ENCODE results near the gene GLT1D1.

Gene GLT1D1

DNA sequence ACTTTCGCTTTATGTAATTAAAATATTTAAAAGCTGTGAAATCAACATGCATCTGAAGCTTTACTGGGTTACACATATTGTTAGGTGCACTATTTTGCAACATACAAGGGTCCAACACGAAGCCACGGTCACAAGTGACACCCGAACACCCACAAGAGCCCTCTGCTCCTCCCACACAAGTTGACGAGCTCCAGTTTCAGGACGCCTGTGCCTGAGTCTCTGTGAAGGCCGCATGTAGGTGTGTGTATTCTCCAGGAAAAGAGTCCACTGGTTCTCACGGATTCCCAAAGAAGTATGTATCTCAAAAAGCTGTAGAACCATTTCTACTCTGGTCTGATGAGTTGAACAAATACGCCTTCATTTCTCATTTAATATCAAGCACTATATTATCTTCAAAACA lies 41.5 kb upstream of the GLT1D1 start:
- no peak overlapping the region for H3K9ac ChIP-seq (ENCODE audit: insufficient read length)
- DNase-seq (ENCODE audit: low read depth, low spot score): no peak
- TF ChIP-seq POLR2AphosphoS5 (IDR thresholded peaks at IDR 0.05; ENCODE audit: borderline replicate concordance, low read depth, low read length) (no peak), FOXP2 (optimal IDR thresholded peaks at IDR 0.05; ENCODE audit: control extremely low read depth, extremely low read length, insufficient read depth) (no peak), EZH2 (IDR thresholded peaks at IDR 0.05) (no peak)
- no peak overlapping the region for H3K4me3 ChIP-seq
- H3K9me3 ChIP-seq (ENCODE audit: low read depth, low read length): no peaks in the 10 kb centered on the region
- no peak overlapping the region for H3K27ac ChIP-seq
- H3K36me3 ChIP-seq (ENCODE audit: insufficient read depth, low read length): peaks cover 39% of the 10 kb centered on the region

DNA sequence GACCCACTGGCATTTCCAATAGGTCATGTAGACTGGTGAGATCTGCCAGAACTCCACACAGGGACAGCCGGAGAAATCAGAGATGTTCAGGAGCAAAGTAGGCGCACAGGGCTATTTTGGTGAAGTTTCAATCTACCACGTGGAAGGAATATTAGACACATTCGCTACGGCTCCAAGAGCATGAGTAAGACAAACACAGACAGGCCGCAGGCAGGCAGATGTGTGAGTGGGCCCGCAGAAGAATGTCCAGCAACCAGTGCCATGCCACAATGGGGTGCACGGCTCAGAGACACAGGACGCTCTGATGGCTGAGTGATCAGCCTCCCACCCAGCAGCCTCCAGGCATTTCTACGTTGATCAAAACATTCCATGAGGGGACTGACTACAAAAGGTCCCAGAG lies 39.9 kb upstream of the GLT1D1 start:
- H3K9me3 ChIP-seq (ENCODE audit: low read depth, low read length): no peaks in the 10 kb centered on the region
- H3K4me3 ChIP-seq: no peak overlapping the region
- H3K27ac ChIP-seq: no peak overlapping the region
- H3K36me3 ChIP-seq (ENCODE audit: insufficient read depth, low read length): peaks cover 25% of the 10 kb centered on the region
- TF ChIP-seq POLR2AphosphoS5 (IDR thresholded peaks at IDR 0.05; ENCODE audit: borderline replicate concordance, low read depth, low read length) (no peak), EZH2 (IDR thresholded peaks at IDR 0.05) (no peak), FOXP2 (optimal IDR thresholded peaks at IDR 0.05; ENCODE audit: control extremely low read depth, extremely low read length, insufficient read depth) (no peak)
- DNase-seq (ENCODE audit: low read depth, low spot score): no peak
- no peak overlapping the region for H3K9ac ChIP-seq (ENCODE audit: insufficient read length)

DNA sequence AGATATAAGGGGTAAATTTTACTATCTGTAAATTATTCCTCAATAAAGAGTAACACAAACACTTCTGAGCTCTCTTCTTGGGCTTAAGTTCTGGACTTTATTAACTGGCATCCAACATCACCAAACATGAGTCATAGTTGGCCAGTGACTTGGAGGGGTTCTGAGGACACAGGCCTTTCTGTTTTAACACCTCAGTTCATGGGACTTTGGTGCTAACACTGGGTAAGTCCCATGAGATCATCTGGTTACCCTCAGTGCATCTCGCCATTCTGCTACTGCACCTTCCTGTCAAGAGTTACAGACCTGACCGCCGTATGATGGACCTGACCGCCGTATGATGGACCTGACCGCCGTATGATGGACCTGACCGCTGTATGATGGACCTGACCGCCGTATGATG lies 39.4 kb upstream of the GLT1D1 start:
- no peak for DNase-seq (ENCODE audit: low read depth, low spot score)
- TF ChIP-seq FOXP2 (optimal IDR thresholded peaks at IDR 0.05; ENCODE audit: control extremely low read depth, extremely low read length, insufficient read depth) (no peak), EZH2 (IDR thresholded peaks at IDR 0.05) (no peak), POLR2AphosphoS5 (IDR thresholded peaks at IDR 0.05; ENCODE audit: borderline replicate concordance, low read depth, low read length) (no peak)
- Histone ChIP-seq H3K9ac (ENCODE audit: insufficient read length) (no peak overlapping the region), H3K4me3 (no peak overlapping the region), H3K9me3 (ENCODE audit: low read depth, low read length) (no peaks in the 10 kb centered on the region), H3K27ac (no peak overlapping the region), H3K36me3 (ENCODE audit: insufficient read depth, low read length) (peaks cover 20% of the 10 kb centered on the region)

DNA sequence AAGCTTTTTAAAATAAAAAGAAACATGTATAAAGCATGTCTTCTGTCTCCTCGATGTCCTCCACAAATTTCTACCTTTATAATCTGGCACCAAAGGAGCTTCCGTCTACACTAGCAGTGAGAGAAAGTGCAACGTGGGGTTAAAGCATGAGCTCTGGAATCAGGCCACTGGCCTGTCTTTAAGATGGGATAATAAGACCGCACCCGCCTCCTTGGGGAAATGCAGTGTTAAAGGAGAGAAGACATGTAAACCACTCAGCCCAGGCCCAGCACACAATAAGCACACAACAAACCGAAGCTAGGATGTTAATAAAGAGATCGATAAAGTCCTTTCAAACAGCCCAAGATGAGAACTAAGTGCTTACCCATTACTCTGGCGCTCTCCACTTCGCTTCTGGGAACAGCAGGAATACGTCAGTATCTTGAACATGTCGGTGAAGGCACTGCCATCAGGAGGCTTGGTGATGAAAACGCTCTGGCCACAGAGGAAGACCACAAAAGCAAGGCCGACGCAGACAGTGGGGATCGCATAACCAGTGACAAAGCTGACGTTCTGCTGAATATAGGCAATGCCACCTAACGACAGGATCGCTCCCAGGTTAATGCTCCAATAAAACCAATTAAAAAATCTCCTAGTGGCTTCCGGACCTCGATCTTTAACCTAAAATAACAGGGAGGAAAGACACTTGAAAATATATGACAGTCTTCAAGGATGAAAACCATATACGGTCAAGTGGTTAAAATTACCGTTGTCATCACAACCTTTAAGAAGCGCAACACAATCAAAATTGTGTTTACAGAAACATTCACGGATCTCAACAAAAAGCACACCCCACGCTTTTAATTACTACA lies 38.6 kb upstream of the GLT1D1 start:
- DNase-seq (ENCODE audit: low read depth, low spot score): no peak
- TF ChIP-seq POLR2AphosphoS5 (IDR thresholded peaks at IDR 0.05; ENCODE audit: borderline replicate concordance, low read depth, low read length) (no peak), FOXP2 (optimal IDR thresholded peaks at IDR 0.05; ENCODE audit: control extremely low read depth, extremely low read length, insufficient read depth) (no peak), EZH2 (IDR thresholded peaks at IDR 0.05) (no peak)
- H3K9me3 ChIP-seq (ENCODE audit: low read depth, low read length): no peaks in the 10 kb centered on the region
- H3K9ac ChIP-seq (ENCODE audit: insufficient read length): no peak overlapping the region
- H3K27ac ChIP-seq: no peak overlapping the region
- H3K36me3 ChIP-seq (ENCODE audit: insufficient read depth, low read length): peaks cover 16% of the 10 kb centered on the region
- H3K4me3 ChIP-seq: no peak overlapping the region

DNA sequence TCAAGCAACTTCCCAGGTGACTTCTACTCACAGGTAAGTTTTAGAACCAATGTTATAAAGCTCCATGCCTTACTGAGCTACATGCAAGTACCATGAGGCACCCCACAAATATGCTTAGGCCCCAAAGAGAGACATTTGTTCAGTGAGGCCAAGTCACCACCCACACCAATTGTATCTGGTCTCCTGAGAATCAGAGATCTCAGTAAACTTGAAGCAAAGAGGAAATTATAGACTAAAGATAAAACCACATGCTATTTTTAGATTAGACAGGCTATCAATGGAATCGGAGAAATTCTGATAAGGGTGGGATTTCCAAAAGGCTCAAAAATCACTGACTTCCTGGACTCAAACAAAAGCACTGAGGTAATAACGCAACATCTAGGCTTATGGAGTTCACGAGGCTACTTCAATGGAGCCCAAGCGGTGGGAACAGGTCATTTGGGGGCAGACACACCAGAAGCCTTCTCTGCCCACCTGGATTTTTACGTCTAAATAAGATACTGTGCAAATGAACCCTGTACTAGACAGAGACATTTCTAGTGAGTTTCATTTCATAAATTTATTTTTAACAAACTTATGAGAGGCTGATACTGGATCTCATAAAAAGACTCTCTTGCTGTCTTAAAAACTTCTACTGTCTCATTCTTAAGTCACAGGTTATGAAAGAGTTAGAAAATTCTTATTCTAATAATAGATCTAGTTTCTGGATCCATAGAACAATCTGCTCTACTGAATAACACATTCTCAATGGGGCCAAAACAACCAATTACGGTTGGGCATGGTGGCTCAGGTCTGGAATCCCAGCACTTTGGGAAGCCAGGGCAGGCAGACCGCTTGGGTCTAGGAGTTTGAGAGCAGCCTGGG lies 37.3 kb upstream of the GLT1D1 start:
- H3K4me3 ChIP-seq: no peak overlapping the region
- no peak for DNase-seq (ENCODE audit: low read depth, low spot score)

DNA sequence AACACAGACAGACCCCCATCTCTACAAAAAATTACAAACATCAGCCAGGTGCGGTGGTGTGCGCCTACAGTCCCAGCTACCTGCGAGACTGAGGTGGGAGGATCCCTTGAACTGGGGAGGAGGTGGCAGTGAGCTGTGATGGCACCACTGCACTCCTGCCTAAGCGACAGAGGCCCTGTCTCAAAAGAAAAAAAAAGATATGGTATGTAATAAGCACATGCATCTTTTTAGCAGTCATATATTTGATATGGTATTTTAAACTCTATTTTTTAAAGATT lies 36.7 kb upstream of the GLT1D1 start:
- Histone ChIP-seq H3K4me3 (no peak overlapping the region), H3K9ac (ENCODE audit: insufficient read length) (no peak overlapping the region), H3K9me3 (ENCODE audit: low read depth, low read length) (no peaks in the 10 kb centered on the region), H3K27ac (no peak overlapping the region), H3K36me3 (ENCODE audit: insufficient read depth, low read length) (peaks cover 16% of the 10 kb centered on the region)
- no peak for DNase-seq (ENCODE audit: low read depth, low spot score)
- TF ChIP-seq EZH2 (IDR thresholded peaks at IDR 0.05) (no peak), POLR2AphosphoS5 (IDR thresholded peaks at IDR 0.05; ENCODE audit: borderline replicate concordance, low read depth, low read length) (no peak), FOXP2 (optimal IDR thresholded peaks at IDR 0.05; ENCODE audit: control extremely low read depth, extremely low read length, insufficient read depth) (no peak)

More for the DNA sequence above, 37.3 kb upstream of the GLT1D1 start:
- Histone ChIP-seq H3K36me3 (ENCODE audit: insufficient read depth, low read length) (peaks cover 16% of the 10 kb centered on the region), H3K27ac (no peak overlapping the region), H3K9ac (ENCODE audit: insufficient read length) (no peak overlapping the region), H3K9me3 (ENCODE audit: low read depth, low read length) (no peaks in the 10 kb centered on the region)
- no peak for TF ChIP-seq FOXP2 (optimal IDR thresholded peaks at IDR 0.05; ENCODE audit: control extremely low read depth, extremely low read length, insufficient read depth)
- TF ChIP-seq EZH2 (IDR thresholded peaks at IDR 0.05): no peak
- no peak for TF ChIP-seq POLR2AphosphoS5 (IDR thresholded peaks at IDR 0.05; ENCODE audit: borderline replicate concordance, low read depth, low read length)

DNA sequence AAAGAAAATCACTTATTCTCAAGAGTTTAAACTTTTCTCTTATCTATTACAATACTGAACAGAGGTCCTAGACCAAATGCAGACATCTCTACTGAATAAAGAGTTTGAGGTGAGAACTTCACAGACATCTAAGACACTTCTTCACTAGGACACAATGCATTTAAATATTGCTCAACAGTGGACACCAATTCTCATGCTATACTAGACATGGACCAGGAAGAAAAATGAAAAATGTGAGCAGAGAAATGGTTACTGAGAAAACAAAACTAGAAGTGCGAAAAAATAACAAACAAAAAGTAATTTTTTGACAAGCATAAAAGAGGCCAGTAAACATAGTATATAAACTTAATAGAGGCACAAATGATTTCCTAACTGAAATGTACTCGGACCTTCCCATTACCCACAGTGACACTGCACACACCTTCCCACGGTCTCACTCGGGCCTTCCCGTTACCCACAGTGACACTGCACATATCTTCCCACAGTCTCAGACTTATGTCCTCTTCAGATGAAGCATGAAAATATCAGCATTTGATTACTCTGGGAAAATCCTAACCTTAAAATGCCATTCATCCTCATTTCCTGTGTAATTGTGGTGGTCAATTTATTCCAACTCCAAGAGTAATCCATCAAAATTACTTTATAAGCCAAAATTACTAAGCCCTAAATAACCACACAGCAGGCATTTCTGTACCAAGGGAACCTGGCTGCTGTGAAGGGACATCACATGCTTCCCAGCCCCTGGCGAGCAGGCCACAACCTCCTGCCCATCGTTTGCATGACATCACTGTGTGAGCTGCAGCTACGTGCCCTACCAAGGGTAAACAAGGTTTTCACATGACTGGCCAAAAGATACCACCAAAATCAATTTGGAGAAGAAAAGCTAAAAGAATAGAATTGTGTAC lies 35.9 kb upstream of the GLT1D1 start:
- Histone ChIP-seq H3K36me3 (ENCODE audit: insufficient read depth, low read length) (peaks cover 16% of the 10 kb centered on the region), H3K9me3 (ENCODE audit: low read depth, low read length) (no peaks in the 10 kb centered on the region), H3K9ac (ENCODE audit: insufficient read length) (no peak overlapping the region), H3K4me3 (no peak overlapping the region), H3K27ac (no peak overlapping the region)
- TF ChIP-seq EZH2 (IDR thresholded peaks at IDR 0.05) (no peak), FOXP2 (optimal IDR thresholded peaks at IDR 0.05; ENCODE audit: control extremely low read depth, extremely low read length, insufficient read depth) (no peak), POLR2AphosphoS5 (IDR thresholded peaks at IDR 0.05; ENCODE audit: borderline replicate concordance, low read depth, low read length) (no peak)
- DNase-seq (ENCODE audit: low read depth, low spot score): peak; percentile 3

All from SK-N-MC (cell line).